ENCODE measurements around the gene ELOB.
"Not testable (repeated sequence)": the region's sequence is repeated elsewhere in the genome, so short reads cannot be mapped to it uniquely, and the experiment has no call there.

Gene ELOB

GRCh38 chr16:2745116-2745890 is 31.8 kb downstream of the ELOB start:
- DNase-seq: no peak

GRCh38 chr16:2744711-2745110 is 32.4 kb downstream of the ELOB start:
- DNase-seq: no peak

- DNase-seq: no peak
These were observed 33.9 kb downstream of the ELOB start for GRCh38 chr16:2743007-2743810.

GRCh38 chr16:2742323-2743006 is 34.6 kb downstream of the ELOB start:
- DNase-seq: no peak

GRCh38 chr16:2741168-2741567 is 35.9 kb downstream of the ELOB start:
- no peak for DNase-seq

- no peak for DNase-seq
These were observed 36.6 kb downstream of the ELOB start for GRCh38 chr16:2740476-2740875.

- DNase-seq: no peak
These were observed 37.3 kb downstream of the ELOB start for GRCh38 chr16:2739625-2740430.

- no peak for DNase-seq
These were observed 38.5 kb downstream of the ELOB start for GRCh38 chr16:2738615-2739014.

- DNase-seq: no peak
These were observed 39.1 kb downstream of the ELOB start for GRCh38 chr16:2737895-2738418.

- DNase-seq: no peak
These were observed 39.9 kb downstream of the ELOB start for GRCh38 chr16:2737238-2737605.

- no peak for DNase-seq
These were observed 40.4 kb downstream of the ELOB start for GRCh38 chr16:2736476-2737237.

- DNase-seq: no peak
These were observed 42.1 kb downstream of the ELOB start for GRCh38 chr16:2734844-2735515.

GRCh38 chr16:2728034-2728433 is 49.0 kb downstream of the ELOB start:
- DNase-seq: no peak

GRCh38 chr16:2726923-2727322 is 50.2 kb downstream of the ELOB start:
- no peak for DNase-seq

- DNase-seq: no peak
These were observed 52.2 kb downstream of the ELOB start for GRCh38 chr16:2724816-2725348.

GRCh38 chr16:2724088-2724676 is 52.9 kb downstream of the ELOB start:
- DNase-seq: no peak

- not testable (repeated sequence) for DNase-seq
These were observed 55.4 kb downstream of the ELOB start for GRCh38 chr16:2721634-2722173.

Measured in NCI-H446 (cell line).